Measurements from ENCODE around the gene RIMOC1. TPM values are rescaled to one million over a fixed set of nuclear protein-coding genes. Genes with fewer than 3 reads are reported as not detected.
"Not testable (repeated sequence)": the region's sequence is repeated elsewhere in the genome, so short reads cannot be mapped to it uniquely, and the experiment has no call there.

The RIMOC1 gene
- polyA plus RNA-seq, 1 donor, result 19.6 TPM

DNA sequence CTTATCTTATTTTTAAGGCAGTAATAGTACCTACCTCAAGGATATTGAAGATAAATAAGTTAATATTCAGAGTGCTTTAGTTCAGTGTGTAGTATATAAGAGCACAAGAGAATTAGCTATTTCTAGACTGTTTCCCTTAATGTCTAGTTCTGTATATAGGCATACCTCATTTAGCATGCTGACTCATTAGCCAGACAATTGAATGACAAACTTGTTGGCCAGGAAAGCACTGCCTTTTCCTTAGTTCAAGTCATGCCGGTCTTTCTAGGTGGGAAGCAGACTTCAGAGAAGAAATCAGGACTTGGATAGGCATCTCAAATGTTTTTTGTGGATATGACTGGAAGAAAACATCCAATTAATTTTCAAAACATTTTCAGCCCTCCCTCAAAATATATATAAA lies 17.7 kb downstream of the RIMOC1 start:
- Histone ChIP-seq H3K27ac (ENCODE audit: low read length) (no peak overlapping the region), H3K27me3 (ENCODE audit: control insufficient read depth, insufficient read depth, low read length) (no peaks in the 10 kb centered on the region), H3K4me3 (ENCODE audit: low read length) (no peak overlapping the region), H3K9me3 (ENCODE audit: control insufficient read depth, low read depth, low read length) (no peaks in the 10 kb centered on the region), H3K36me3 (ENCODE audit: control insufficient read depth, insufficient read depth, low read length) (peaks cover 24% of the 10 kb centered on the region), H3K4me1 (ENCODE audit: control insufficient read depth, insufficient read depth, low read length) (no peaks in the 10 kb centered on the region)
- WGBS (ENCODE audit: insufficient coverage, low lambda C conversion rate), result no CpG with 5 or more reads among the region's 1 CpG
- DNase-seq, result no peak

DNA sequence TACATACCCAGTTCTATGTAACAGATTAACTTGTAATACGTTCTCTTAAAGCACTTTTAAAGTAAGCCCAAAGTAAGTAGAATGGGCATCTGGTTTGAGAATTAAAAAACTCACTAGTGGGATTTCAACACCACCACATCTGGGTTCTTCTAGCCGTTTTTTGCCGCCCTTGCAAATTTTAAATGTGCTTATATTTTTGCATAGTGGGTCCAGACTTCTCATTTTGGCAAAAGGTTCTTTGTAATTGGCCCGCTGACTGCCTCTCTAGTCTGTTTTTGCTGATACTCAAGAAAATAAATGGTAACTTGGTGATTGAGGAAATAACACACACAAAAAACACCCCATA lies 20.4 kb downstream of the RIMOC1 start:
- peak overlapping the region; percentile 73 for H3K27ac ChIP-seq (ENCODE audit: low read length)
- H3K27me3 ChIP-seq (ENCODE audit: control insufficient read depth, insufficient read depth, low read length), result no peaks in the 10 kb centered on the region
- H3K4me1 ChIP-seq (ENCODE audit: control insufficient read depth, insufficient read depth, low read length), result no peaks in the 10 kb centered on the region
- DNase-seq, result no peak
- peak overlapping the region; percentile 85 for H3K4me3 ChIP-seq (ENCODE audit: low read length)
- H3K9me3 ChIP-seq (ENCODE audit: control insufficient read depth, low read depth, low read length), result no peaks in the 10 kb centered on the region
- no CpG with 5 or more reads among the region's 4 CpGs for WGBS (ENCODE audit: insufficient coverage, low lambda C conversion rate)
- H3K36me3 ChIP-seq (ENCODE audit: control insufficient read depth, insufficient read depth, low read length), result peaks cover 6% of the 10 kb centered on the region

DNA sequence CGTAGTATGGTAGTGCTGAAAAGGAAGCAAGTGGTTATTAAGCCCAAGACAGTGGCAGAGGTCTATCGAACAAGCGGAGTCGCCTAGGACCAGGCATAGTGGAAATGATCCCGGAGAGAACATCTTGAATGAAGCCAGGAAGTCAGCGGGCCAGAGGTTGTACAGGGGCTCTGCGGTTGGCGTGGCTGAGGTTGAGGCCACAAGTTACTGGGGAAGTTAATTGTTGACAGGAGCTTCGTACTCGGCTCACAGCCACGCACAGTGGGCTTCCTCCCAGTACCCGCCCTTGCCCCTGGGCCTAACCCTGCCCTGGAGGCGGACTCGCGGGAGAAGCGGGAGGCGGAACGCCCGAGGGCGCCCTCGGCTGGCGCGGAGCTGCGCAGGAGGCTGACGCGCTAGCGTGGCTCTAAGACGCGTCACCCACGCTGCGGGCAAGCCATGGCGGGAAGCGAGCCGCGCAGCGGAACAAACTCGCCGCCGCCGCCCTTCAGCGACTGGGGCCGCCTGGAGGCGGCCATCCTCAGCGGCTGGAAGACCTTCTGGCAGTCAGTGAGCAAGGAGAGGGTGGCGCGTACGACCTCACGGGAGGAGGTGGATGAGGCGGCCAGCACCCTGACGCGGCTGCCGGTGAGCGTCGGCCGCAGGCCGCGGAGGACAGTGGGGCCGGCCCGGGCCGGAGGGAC lies 20.9 kb downstream of the RIMOC1 start, which contains the start of gene FBXO4:
TSS of gene FBXO4 (plus strand) at position 410 of the 683 bp plus-strand sequence. CDS start at position 439, 29 bp downstream.
- Histone ChIP-seq H3K36me3 (ENCODE audit: control insufficient read depth, insufficient read depth, low read length) (peaks cover 3% of the 10 kb centered on the region), H3K9me3 (ENCODE audit: control insufficient read depth, low read depth, low read length) (no peaks in the 10 kb centered on the region), H3K27me3 (ENCODE audit: control insufficient read depth, insufficient read depth, low read length) (no peaks in the 10 kb centered on the region), H3K4me1 (ENCODE audit: control insufficient read depth, insufficient read depth, low read length) (no peaks in the 10 kb centered on the region), H3K4me3 (ENCODE audit: low read length) (peak within 1 kb of the TSS; percentile 85), H3K27ac (ENCODE audit: low read length) (peak within 1 kb of the TSS; percentile 73)
- peak; percentile 89 to 93 for DNase-seq
- no CpG with 5 or more reads among the region's 60 CpGs for WGBS (ENCODE audit: insufficient coverage, low lambda C conversion rate)

DNA sequence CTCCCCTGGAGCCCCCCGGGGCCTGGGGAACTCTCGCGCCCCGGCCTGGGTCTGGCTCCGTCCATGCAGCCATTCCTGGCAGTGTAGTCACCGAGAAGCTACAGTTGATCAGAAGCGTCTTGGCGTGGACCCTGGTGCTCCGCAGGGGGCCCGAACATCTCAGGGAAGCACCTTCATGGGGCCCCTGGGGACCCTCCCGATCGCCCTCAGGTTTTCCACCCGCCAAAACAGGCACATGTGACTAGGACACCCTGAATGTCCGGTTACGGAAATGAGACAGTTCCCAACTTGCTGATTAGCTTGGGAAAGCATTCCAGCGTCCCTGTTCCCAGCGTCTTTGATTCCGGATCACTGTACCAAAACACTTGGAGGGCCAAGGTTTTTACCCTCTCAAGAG lies 21.4 kb downstream of the RIMOC1 start:
- H3K27me3 ChIP-seq (ENCODE audit: control insufficient read depth, insufficient read depth, low read length), result no peaks in the 10 kb centered on the region
- peak overlapping the region; percentile 85 for H3K4me3 ChIP-seq (ENCODE audit: low read length)
- no peaks in the 10 kb centered on the region for H3K9me3 ChIP-seq (ENCODE audit: control insufficient read depth, low read depth, low read length)
- no peaks in the 10 kb centered on the region for H3K4me1 ChIP-seq (ENCODE audit: control insufficient read depth, insufficient read depth, low read length)
- H3K27ac ChIP-seq (ENCODE audit: low read length), result peak overlapping the region; percentile 73
- peaks cover 2% of the 10 kb centered on the region for H3K36me3 ChIP-seq (ENCODE audit: control insufficient read depth, insufficient read depth, low read length)
- DNase-seq, result peak in 1 of 2 donors; percentile 18
- WGBS (ENCODE audit: insufficient coverage, low lambda C conversion rate), result no CpG with 5 or more reads among the region's 18 CpGs

DNA sequence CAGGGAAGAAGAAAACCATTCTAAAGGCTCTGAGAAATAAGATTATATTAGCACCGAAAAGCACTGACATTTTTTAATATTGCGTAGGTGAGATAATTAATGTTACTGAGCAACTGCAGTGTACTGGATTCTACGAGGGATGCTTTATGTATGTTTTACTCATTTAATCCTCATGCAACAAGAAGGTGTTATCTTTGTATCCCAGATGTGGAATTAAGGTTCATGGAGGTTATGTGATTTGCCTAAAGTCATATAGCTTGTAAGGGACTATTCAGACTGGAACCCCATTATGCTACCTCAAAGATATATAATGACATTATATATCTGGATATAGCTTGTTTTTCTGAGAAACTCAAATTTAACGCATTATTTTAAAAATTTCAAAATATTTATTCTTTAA lies 23.5 kb downstream of the RIMOC1 start:
- no peak overlapping the region for H3K4me3 ChIP-seq (ENCODE audit: low read length)
- H3K4me1 ChIP-seq (ENCODE audit: control insufficient read depth, insufficient read depth, low read length), result no peaks in the 10 kb centered on the region
- no peaks in the 10 kb centered on the region for H3K9me3 ChIP-seq (ENCODE audit: control insufficient read depth, low read depth, low read length)
- no peak overlapping the region for H3K27ac ChIP-seq (ENCODE audit: low read length)
- H3K36me3 ChIP-seq (ENCODE audit: control insufficient read depth, insufficient read depth, low read length), result peaks cover 4% of the 10 kb centered on the region
- WGBS (ENCODE audit: insufficient coverage, low lambda C conversion rate), result 100% methylated on average over 1 of the region's 4 CpGs
- H3K27me3 ChIP-seq (ENCODE audit: control insufficient read depth, insufficient read depth, low read length), result no peaks in the 10 kb centered on the region
- no peak for DNase-seq

DNA sequence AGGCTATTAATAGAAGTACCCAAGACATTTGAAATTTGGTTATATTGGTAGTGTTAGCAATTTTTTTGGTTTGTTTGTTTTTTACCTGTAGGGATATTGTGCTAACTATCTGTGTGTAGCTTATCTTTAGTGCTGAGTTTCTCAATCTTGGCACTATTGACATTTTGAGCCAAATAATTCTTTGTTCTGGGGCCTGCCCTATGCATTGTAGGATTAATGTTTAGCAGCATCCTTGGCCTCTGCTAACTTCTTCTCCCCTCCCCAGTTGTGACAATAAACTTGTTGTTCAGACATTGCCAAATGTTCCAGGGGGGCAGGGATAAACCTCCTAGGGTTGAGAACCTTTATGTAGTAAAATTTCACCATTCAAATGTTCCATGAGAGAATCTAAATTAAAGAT lies 24.9 kb downstream of the RIMOC1 start:
- Histone ChIP-seq H3K27me3 (ENCODE audit: control insufficient read depth, insufficient read depth, low read length) (no peaks in the 10 kb centered on the region), H3K4me3 (ENCODE audit: low read length) (no peak overlapping the region)

GRCh38 chr5:41932770-41933169 lies 28.6 kb downstream of the RIMOC1 start:
- no peak for DNase-seq
- Histone ChIP-seq H3K9me3 (ENCODE audit: control insufficient read depth, low read depth, low read length) (no peaks in the 10 kb centered on the region), H3K4me1 (ENCODE audit: control insufficient read depth, insufficient read depth, low read length) (no peaks in the 10 kb centered on the region), H3K27ac (ENCODE audit: low read length) (no peak overlapping the region), H3K27me3 (ENCODE audit: control insufficient read depth, insufficient read depth, low read length) (no peaks in the 10 kb centered on the region), H3K36me3 (ENCODE audit: control insufficient read depth, insufficient read depth, low read length) (peaks cover 14% of the 10 kb centered on the region), H3K4me3 (ENCODE audit: low read length) (no peak overlapping the region)
- 83% methylated on average over 2 of the region's 2 CpGs for WGBS (ENCODE audit: insufficient coverage, low lambda C conversion rate)

More for the DNA sequence above, 24.9 kb downstream of the RIMOC1 start:
- Histone ChIP-seq H3K27ac (ENCODE audit: low read length) (no peak overlapping the region), H3K9me3 (ENCODE audit: control insufficient read depth, low read depth, low read length) (no peaks in the 10 kb centered on the region), H3K4me1 (ENCODE audit: control insufficient read depth, insufficient read depth, low read length) (no peaks in the 10 kb centered on the region), H3K36me3 (ENCODE audit: control insufficient read depth, insufficient read depth, low read length) (peaks cover 4% of the 10 kb centered on the region)
- DNase-seq, result no peak

GRCh38 chr5:41935544-41935943 lies 31.4 kb downstream of the RIMOC1 start:
- no peak overlapping the region for H3K4me3 ChIP-seq (ENCODE audit: low read length)
- no peak overlapping the region for H3K27ac ChIP-seq (ENCODE audit: low read length)
- H3K27me3 ChIP-seq (ENCODE audit: control insufficient read depth, insufficient read depth, low read length), result no peaks in the 10 kb centered on the region
- H3K4me1 ChIP-seq (ENCODE audit: control insufficient read depth, insufficient read depth, low read length), result no peaks in the 10 kb centered on the region
- H3K9me3 ChIP-seq (ENCODE audit: control insufficient read depth, low read depth, low read length), result no peaks in the 10 kb centered on the region
- DNase-seq, result no peak
- peaks cover 12% of the 10 kb centered on the region for H3K36me3 ChIP-seq (ENCODE audit: control insufficient read depth, insufficient read depth, low read length)

- H3K9me3 ChIP-seq (ENCODE audit: control insufficient read depth, low read depth, low read length), result no peaks in the 10 kb centered on the region
- no peak for DNase-seq
- peaks cover 1% of the 10 kb centered on the region for H3K36me3 ChIP-seq (ENCODE audit: control insufficient read depth, insufficient read depth, low read length)
- no peak overlapping the region for H3K27ac ChIP-seq (ENCODE audit: low read length)
- no peak overlapping the region for H3K4me3 ChIP-seq (ENCODE audit: low read length)
- no peaks in the 10 kb centered on the region for H3K27me3 ChIP-seq (ENCODE audit: control insufficient read depth, insufficient read depth, low read length)
- H3K4me1 ChIP-seq (ENCODE audit: control insufficient read depth, insufficient read depth, low read length), result no peaks in the 10 kb centered on the region
- WGBS (ENCODE audit: insufficient coverage, low lambda C conversion rate), result no CpG with 5 or more reads among the region's 1 CpG
These were observed 36.5 kb downstream of the RIMOC1 start for GRCh38 chr5:41940641-41941040.

GRCh38 chr5:41945332-41945955 lies 41.3 kb downstream of the RIMOC1 start:
- H3K4me3 ChIP-seq (ENCODE audit: low read length); H3K27ac ChIP-seq (ENCODE audit: low read length); H3K4me1 ChIP-seq (ENCODE audit: control insufficient read depth, insufficient read depth, low read length); DNase-seq; H3K36me3 ChIP-seq (ENCODE audit: control insufficient read depth, insufficient read depth, low read length); H3K27me3 ChIP-seq (ENCODE audit: control insufficient read depth, insufficient read depth, low read length); H3K9me3 ChIP-seq (ENCODE audit: control insufficient read depth, low read depth, low read length): not testable (repeated sequence)
- no CpG with 5 or more reads among the region's 7 CpGs for WGBS (ENCODE audit: insufficient coverage, low lambda C conversion rate)

DNA sequence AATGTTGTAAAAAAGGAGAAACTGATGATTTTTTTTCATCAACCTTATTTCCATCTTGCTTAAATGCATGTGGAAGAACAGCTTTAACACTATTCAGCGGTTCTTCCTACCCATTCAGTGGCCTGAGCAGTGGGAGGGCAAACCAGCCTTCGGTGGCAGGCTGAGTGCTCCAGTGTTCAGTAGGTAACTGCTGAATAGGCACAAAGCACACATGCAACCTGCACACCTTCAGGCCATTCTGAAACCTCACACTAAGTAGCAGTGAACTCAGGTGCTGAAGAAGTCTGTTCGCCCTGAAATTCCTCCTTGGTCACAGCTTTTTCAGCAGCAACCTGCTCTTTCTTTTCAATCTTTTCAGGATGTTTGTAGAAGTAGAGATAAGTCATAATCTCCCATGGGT lies 47.1 kb downstream of the RIMOC1 start:
- Histone ChIP-seq H3K4me3 (ENCODE audit: low read length) (no peak overlapping the region), H3K36me3 (ENCODE audit: control insufficient read depth, insufficient read depth, low read length) (no peaks in the 10 kb centered on the region), H3K27ac (ENCODE audit: low read length) (no peak overlapping the region), H3K9me3 (ENCODE audit: control insufficient read depth, low read depth, low read length) (no peaks in the 10 kb centered on the region), H3K4me1 (ENCODE audit: control insufficient read depth, insufficient read depth, low read length) (no peaks in the 10 kb centered on the region), H3K27me3 (ENCODE audit: control insufficient read depth, insufficient read depth, low read length) (no peaks in the 10 kb centered on the region)
- WGBS (ENCODE audit: insufficient coverage, low lambda C conversion rate), result no CpG with 5 or more reads among the region's 3 CpGs
- DNase-seq, result no peak
